GM19025 (cell line): ENCODE data around the gene WIPF1.

Experiments
- ATAC-seq: cut with Tn5 transposase; IDR thresholded peaks from one replicate; pipeline ENCODE4 v1.9.1; 2021; ENCODE audit warnings: mild to moderate bottlenecking, low read depth, moderate library complexity; ENCODE audit not compliant: unreplicated experiment

The WIPF1 gene

GRCh38 chr2:174623690-174624089 lies 26.1 kb upstream of the WIPF1 start:
- ATAC-seq = peak; percentile 65

GRCh38 chr2:174623106-174623637 lies 25.6 kb upstream of the WIPF1 start:
- ATAC-seq = peak; percentile 17

GRCh38 chr2:174621323-174621722 lies 23.7 kb upstream of the WIPF1 start:
- ATAC-seq = no peak

GRCh38 chr2:174618179-174618578 lies 20.6 kb upstream of the WIPF1 start:
- ATAC-seq = no peak

- ATAC-seq = no peak
Measured at GRCh38 chr2:174617718-174618117, 20.1 kb upstream of the WIPF1 start.

GRCh38 chr2:174617120-174617519 lies 19.5 kb upstream of the WIPF1 start:
- ATAC-seq = no peak

- ATAC-seq = no peak
Measured at GRCh38 chr2:174615871-174616436, 18.4 kb upstream of the WIPF1 start.

GRCh38 chr2:174614261-174614660 lies 16.7 kb upstream of the WIPF1 start:
- ATAC-seq = no peak

GRCh38 chr2:174613531-174613930 lies 15.9 kb upstream of the WIPF1 start:
- no peak for ATAC-seq

GRCh38 chr2:174612970-174613369 lies 15.4 kb upstream of the WIPF1 start:
- ATAC-seq = no peak

- no peak for ATAC-seq
Measured at GRCh38 chr2:174611854-174612253, 14.2 kb upstream of the WIPF1 start.

- no peak for ATAC-seq
Measured at GRCh38 chr2:174611006-174611405, 13.4 kb upstream of the WIPF1 start.

GRCh38 chr2:174610243-174610995 lies 12.8 kb upstream of the WIPF1 start:
- ATAC-seq = no peak

GRCh38 chr2:174609261-174609660 lies 11.7 kb upstream of the WIPF1 start:
- no peak for ATAC-seq

GRCh38 chr2:174608866-174609214 lies 11.2 kb upstream of the WIPF1 start:
- ATAC-seq = peak; percentile 52

- ATAC-seq = peak; percentile 78
Measured at GRCh38 chr2:174607989-174608865, 10.6 kb upstream of the WIPF1 start.

GRCh38 chr2:174607584-174607983 lies 10.0 kb upstream of the WIPF1 start:
- ATAC-seq = no peak

GRCh38 chr2:174606336-174606735 lies 8.7 kb upstream of the WIPF1 start:
- ATAC-seq = no peak

- ATAC-seq = no peak
Measured at GRCh38 chr2:174605687-174606086, 8.1 kb upstream of the WIPF1 start.

GRCh38 chr2:174603280-174603679 lies 5.7 kb upstream of the WIPF1 start:
- peak; percentile 29 for ATAC-seq

GRCh38 chr2:174602745-174603144 lies 5.1 kb upstream of the WIPF1 start:
- no peak for ATAC-seq
